ENCODE data around the gene LINGO4.

Gene LINGO4

GRCh38 chr1:151834239-151834638 is 29.0 kb upstream of the LINGO4 start:
- in situ Hi-C loops (cut with HindIII; ENCODE audit: low sequenced_read_pairs), result loop anchor here (10.0 kb wide), 1 partner anchor 219 kb away; the partner anchor contains the start of gene SNX27

GRCh38 chr1:151833172-151833900 is 28.1 kb upstream of the LINGO4 start:
- in situ Hi-C loops (cut with HindIII; ENCODE audit: low sequenced_read_pairs), result loop anchor here (10.0 kb wide), 1 partner anchor 219 kb away; the partner anchor contains the start of gene SNX27

GRCh38 chr1:151832318-151832980 is 27.2 kb upstream of the LINGO4 start:
- in situ Hi-C loops (cut with HindIII; ENCODE audit: low sequenced_read_pairs), result loop anchor here (10.0 kb wide), 1 partner anchor 218 kb away; the partner anchor contains the start of gene SNX27

- in situ Hi-C loops (cut with HindIII; ENCODE audit: low sequenced_read_pairs), result loop anchor here (10.0 kb wide), 1 partner anchor 217 kb away; the partner anchor contains the start of gene SNX27
Measured at GRCh38 chr1:151831605-151832004, 26.4 kb upstream of the LINGO4 start, which contains the start of gene RORC. Gene RORC (minus strand): TSS chr1:151831802. CDS start chr1:151831764, 38 bp downstream.

- in situ Hi-C loops (cut with HindIII; ENCODE audit: low sequenced_read_pairs), result loop anchor here (10.0 kb wide), 1 partner anchor 216 kb away; the partner anchor contains the start of gene SNX27
Measured at GRCh38 chr1:151831256-151831591, 26.0 kb upstream of the LINGO4 start.

- in situ Hi-C loops (cut with HindIII; ENCODE audit: low sequenced_read_pairs), result loop anchor here (10.0 kb wide), 1 partner anchor 215 kb away; the partner anchor contains the start of gene SNX27
Measured at GRCh38 chr1:151830055-151830454, 24.8 kb upstream of the LINGO4 start.

GRCh38 chr1:151829352-151830046 is 24.3 kb upstream of the LINGO4 start:
- in situ Hi-C loops (cut with HindIII; ENCODE audit: low sequenced_read_pairs), result loop anchor here (10.0 kb wide), 1 partner anchor 215 kb away; the partner anchor contains the start of gene SNX27

GRCh38 chr1:151828921-151829320 is 23.7 kb upstream of the LINGO4 start:
- in situ Hi-C loops (cut with HindIII; ENCODE audit: low sequenced_read_pairs), result no loop called here

- in situ Hi-C loops (cut with HindIII; ENCODE audit: low sequenced_read_pairs), result no loop called here
Measured at GRCh38 chr1:151827853-151828252, 22.6 kb upstream of the LINGO4 start.

GRCh38 chr1:151825751-151826660 is 20.8 kb upstream of the LINGO4 start:
- in situ Hi-C loops (cut with HindIII; ENCODE audit: low sequenced_read_pairs), result no loop called here

GRCh38 chr1:151825204-151825603 is 20.0 kb upstream of the LINGO4 start:
- in situ Hi-C loops (cut with HindIII; ENCODE audit: low sequenced_read_pairs), result no loop called here

- in situ Hi-C loops (cut with HindIII; ENCODE audit: low sequenced_read_pairs), result no loop called here
Measured at GRCh38 chr1:151823175-151823574, 18.0 kb upstream of the LINGO4 start.

GRCh38 chr1:151822404-151822803 is 17.2 kb upstream of the LINGO4 start:
- in situ Hi-C loops (cut with HindIII; ENCODE audit: low sequenced_read_pairs), result no loop called here

- in situ Hi-C loops (cut with HindIII; ENCODE audit: low sequenced_read_pairs), result no loop called here
Measured at GRCh38 chr1:151820940-151821339, 15.7 kb upstream of the LINGO4 start.

GRCh38 chr1:151819976-151820623 is 14.9 kb upstream of the LINGO4 start:
- in situ Hi-C loops (cut with HindIII; ENCODE audit: low sequenced_read_pairs), result no loop called here

- in situ Hi-C loops (cut with HindIII; ENCODE audit: low sequenced_read_pairs), result no loop called here
Measured at GRCh38 chr1:151819227-151819835, 14.1 kb upstream of the LINGO4 start.

- in situ Hi-C loops (cut with HindIII; ENCODE audit: low sequenced_read_pairs), result no loop called here
Measured at GRCh38 chr1:151817353-151817730, 12.1 kb upstream of the LINGO4 start.

GRCh38 chr1:151816548-151817352 is 11.5 kb upstream of the LINGO4 start:
- in situ Hi-C loops (cut with HindIII; ENCODE audit: low sequenced_read_pairs), result no loop called here

Measured in DLD1 (cell line).